DMS153 treated with DMSO at 0.1 percent for 48 hours (cell line): ENCODE measurements around the gene GOLIM4.

Experiments used
- DNase-seq: peaks from one replicate; lab custom pipeline; 2025; ENCODE audit not compliant: unreplicated experiment; lab: John Stamatoyannopoulos, UW

Gene GOLIM4

GRCh38 chr3:168001244-168001643 is 94.5 kb downstream of the GOLIM4 start:
- no peak for DNase-seq

- DNase-seq: no peak
Measured at GRCh38 chr3:167998253-167998652, 97.5 kb downstream of the GOLIM4 start.

- no peak for DNase-seq
Measured at GRCh38 chr3:167996514-167996913, 99.2 kb downstream of the GOLIM4 start.

- DNase-seq: no peak
Measured at GRCh38 chr3:167992381-167992780, 103.3 kb downstream of the GOLIM4 start.

GRCh38 chr3:167991213-167991612 is 104.5 kb downstream of the GOLIM4 start:
- no peak for DNase-seq

- DNase-seq: no peak
Measured at GRCh38 chr3:167989999-167990398, 105.7 kb downstream of the GOLIM4 start.

- DNase-seq: no peak
Measured at GRCh38 chr3:167989066-167989465, 106.7 kb downstream of the GOLIM4 start.

GRCh38 chr3:167983583-167983982 is 112.1 kb downstream of the GOLIM4 start:
- DNase-seq: no peak

GRCh38 chr3:167978486-167978885 is 117.2 kb downstream of the GOLIM4 start:
- no peak for DNase-seq

- peak; percentile 97 for DNase-seq
Measured at GRCh38 chr3:167978071-167978470, 117.7 kb downstream of the GOLIM4 start.

- DNase-seq: peak; percentile 57
Measured at GRCh38 chr3:167976516-167977361, 119.0 kb downstream of the GOLIM4 start.

GRCh38 chr3:167973901-167974300 is 121.8 kb downstream of the GOLIM4 start:
- no peak for DNase-seq

- DNase-seq: no peak
Measured at GRCh38 chr3:167973046-167973445, 122.7 kb downstream of the GOLIM4 start.

GRCh38 chr3:167972502-167972901 is 123.2 kb downstream of the GOLIM4 start:
- no peak for DNase-seq

GRCh38 chr3:167969548-167969947 is 126.2 kb downstream of the GOLIM4 start:
- DNase-seq: no peak

GRCh38 chr3:167967257-167968036 is 128.3 kb downstream of the GOLIM4 start:
- DNase-seq: no peak
